ENCODE measurements around the gene LIMCH1. TPM values are rescaled to one million over a fixed set of nuclear protein-coding genes. Genes with fewer than 3 reads are reported as not detected.

Gene LIMCH1
- total RNA-seq, 1 experiment from 2014 or later: 3.3 TPM

GRCh38 chr4:41524425-41524824 is 13.5 kb upstream of the LIMCH1 start:
- no peak overlapping the region for H2AK5ac ChIP-seq (ENCODE audit: insufficient read length, low read length)
- H3K27me3 Mint-ChIP-seq (ENCODE audit: low read depth): no peaks in the 10 kb centered on the region
- no peaks in the 10 kb centered on the region for H3K79me1 ChIP-seq (ENCODE audit: insufficient read depth, low read depth, low read length, poor library complexity, severe bottlenecking)
- WGBS (ENCODE audit: extremely low coverage, insufficient read length, low lambda C conversion rate): no CpG with 5 or more reads among the region's 4 CpGs
- H3K18ac ChIP-seq (ENCODE audit: insufficient read length, low read depth, low read length): no peak overlapping the region
- H3K4me3 Mint-ChIP-seq: no peak overlapping the region
- no peaks in the 10 kb centered on the region for H3K79me2 ChIP-seq (ENCODE audit: insufficient read depth, low read length)
- H2BK5ac ChIP-seq (ENCODE audit: insufficient read length, low read length): no peak overlapping the region
- H3K9me3 Mint-ChIP-seq: no peaks in the 10 kb centered on the region
- H3K4ac ChIP-seq (ENCODE audit: low read depth, low read length): no peak overlapping the region
- H3K14ac ChIP-seq (ENCODE audit: insufficient read depth, low read length): no peak overlapping the region
- peaks cover 18 to 19% of the 10 kb centered on the region in 2 experiments for H3K4me1 Mint-ChIP-seq
- no peak overlapping the region for H2BK120ac ChIP-seq (ENCODE audit: low read depth, low read length, poor library complexity, severe bottlenecking)
- H2AFZ ChIP-seq (ENCODE audit: low read length): no peak overlapping the region
- no peak for DNase-seq
- no peak overlapping the region for H3K27ac ChIP-seq (ENCODE audit: insufficient read length, low read depth, low read length)
- H4K91ac ChIP-seq (ENCODE audit: insufficient read length, low read depth, low read length): no peak overlapping the region
- H3K23ac ChIP-seq (ENCODE audit: insufficient read length, low read depth, low read length): no peak overlapping the region
- no peak overlapping the region for H4K5ac ChIP-seq (ENCODE audit: insufficient read length, low read depth, low read length)
- H3K9me3 ChIP-seq (ENCODE audit: control insufficient read depth, low read depth, low read length): no peaks in the 10 kb centered on the region
- no peaks in the 10 kb centered on the region for H3K23me2 ChIP-seq (ENCODE audit: insufficient read length, low read depth, low read length, poor library complexity, severe bottlenecking)
- peaks cover 0 to 7% (median 0%) of the 10 kb centered on the region in 3 experiments; a peak in 1 of 7 replicates for H3K36me3 Mint-ChIP-seq (ENCODE audit: insufficient read depth in 1 of 3, low read depth in 3 of 3)
- no peak overlapping the region for H3T11ph ChIP-seq (ENCODE audit: low read length)
- 0 out of 2 replicates have a peak, but pooled peaks cover 2% of the 10 kb centered on the region for H3K4me1 ChIP-seq (ENCODE audit: insufficient read depth, low read length)
- H3K27me3 ChIP-seq (ENCODE audit: insufficient read depth, low read length): no peaks in the 10 kb centered on the region
- H4K8ac ChIP-seq (replicated peaks; ENCODE audit: insufficient read length, low read depth, low read length): no peak overlapping the region
- no peak overlapping the region for H2BK20ac ChIP-seq (ENCODE audit: low read depth, low read length, poor library complexity, severe bottlenecking)
- TF ChIP-seq CTCF (conservative IDR thresholded peaks at IDR 0.05): no peak
- no peak overlapping the region for H3K4me2 ChIP-seq (ENCODE audit: insufficient read depth, insufficient read length, low read length)
- 0 out of 7 replicates have a peak overlapping the region, but pooled peaks of 1 of the 3 experiments have one; percentile 2 for H3K27ac Mint-ChIP-seq
- H4K20me1 ChIP-seq (ENCODE audit: control insufficient read depth, insufficient read depth, insufficient read length): no peaks in the 10 kb centered on the region
- H2BK15ac ChIP-seq (ENCODE audit: low read depth, low read length): no peak overlapping the region
- H3K9ac ChIP-seq (ENCODE audit: extremely low read depth, insufficient read length, low read length): no peak overlapping the region
- no peak overlapping the region for H2BK12ac ChIP-seq (ENCODE audit: insufficient read length, low read depth, low read length)
- H3K56ac ChIP-seq (ENCODE audit: insufficient read length, low read depth, low read length): no peak overlapping the region
